Spleen (tissue), 7 donors: ENCODE results near the gene PTPRG.

ENCODE experiments used
- POLR2A ChIP-seq, 3 donors: fragments of 450-650 bp; IDR thresholded peaks; one replicate each; pipeline ENCODE4 v1.5.1; 2017; ENCODE audit warnings: antibody characterized with exemption in 3 of 3, mild to moderate bottlenecking in 1 of 3
- POLR2AphosphoS5 ChIP-seq, 3 donors: sonication (generic); formaldehyde crosslinking; IDR thresholded peaks; one replicate each; pipeline ENCODE4 v1.5.1; 2017; ENCODE audit warnings: antibody characterized with exemption in 3 of 3
- TF ChIP-seq, protein P1 (sequence below), 11 experiments: fragments of 200-600 bp in 7 of 11; fragments of 450-650 bp in 4 of 11; sonication (generic) in 4 of 11; IDR thresholded peaks in 8 of 11; conservative IDR thresholded peaks in 3 of 11; 1 replicate in 7 of 11; 2 replicates in 4 of 11; pipeline versions ENCODE4 v1.4.0 to v1.8.0; 2016 to 2021; ENCODE audit warnings: antibody characterized with exemption in 11 of 11, inconsistent platforms in 4 of 11, mild to moderate bottlenecking in 1 of 11
- donor health status: DM: no; HTN: no; CAD: no; lungs with moderate emphysema.
- donor health status: DM: no; HTN: no; CAD: no.
- donor health status: DM: no; HTN: no; CAD: no.

DNA sequence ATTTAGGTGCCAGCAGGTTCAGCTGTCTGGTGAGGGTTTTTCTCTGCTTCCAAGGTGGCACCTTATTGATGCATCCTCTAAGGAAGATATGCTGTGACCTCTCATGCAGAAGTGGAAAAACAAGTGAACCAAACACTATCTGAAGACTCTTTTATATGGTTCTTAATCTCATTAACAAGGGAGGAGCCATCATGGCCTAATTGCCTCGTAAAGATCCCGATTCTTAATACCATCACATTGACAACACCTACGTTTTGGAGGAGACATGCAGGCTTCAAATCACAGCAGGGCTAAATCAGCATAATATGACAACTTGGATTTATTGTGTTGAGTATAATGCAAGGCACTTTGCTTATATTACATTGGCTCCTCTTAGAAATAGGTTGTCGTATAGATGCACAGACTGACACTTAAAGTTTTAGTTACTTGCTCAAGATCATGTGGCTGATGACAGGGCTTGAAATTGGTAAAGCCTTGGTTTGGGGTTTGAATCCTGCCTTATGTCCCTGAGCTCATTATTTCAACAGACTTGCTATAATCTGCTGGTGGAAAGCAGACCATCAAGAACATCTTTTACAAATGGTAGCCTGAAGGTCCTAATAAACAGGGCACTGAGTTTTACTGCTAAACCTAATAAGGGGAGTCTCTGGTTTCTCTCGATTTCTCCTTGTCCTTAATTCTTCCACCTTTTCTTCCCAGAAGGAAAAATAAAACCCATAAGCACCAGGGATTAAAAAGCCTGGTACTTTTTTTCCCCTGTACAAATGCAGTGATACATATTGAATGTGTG, 88.2 kb downstream of the PTPRG start:
- TF ChIP-seq, protein P1, sequence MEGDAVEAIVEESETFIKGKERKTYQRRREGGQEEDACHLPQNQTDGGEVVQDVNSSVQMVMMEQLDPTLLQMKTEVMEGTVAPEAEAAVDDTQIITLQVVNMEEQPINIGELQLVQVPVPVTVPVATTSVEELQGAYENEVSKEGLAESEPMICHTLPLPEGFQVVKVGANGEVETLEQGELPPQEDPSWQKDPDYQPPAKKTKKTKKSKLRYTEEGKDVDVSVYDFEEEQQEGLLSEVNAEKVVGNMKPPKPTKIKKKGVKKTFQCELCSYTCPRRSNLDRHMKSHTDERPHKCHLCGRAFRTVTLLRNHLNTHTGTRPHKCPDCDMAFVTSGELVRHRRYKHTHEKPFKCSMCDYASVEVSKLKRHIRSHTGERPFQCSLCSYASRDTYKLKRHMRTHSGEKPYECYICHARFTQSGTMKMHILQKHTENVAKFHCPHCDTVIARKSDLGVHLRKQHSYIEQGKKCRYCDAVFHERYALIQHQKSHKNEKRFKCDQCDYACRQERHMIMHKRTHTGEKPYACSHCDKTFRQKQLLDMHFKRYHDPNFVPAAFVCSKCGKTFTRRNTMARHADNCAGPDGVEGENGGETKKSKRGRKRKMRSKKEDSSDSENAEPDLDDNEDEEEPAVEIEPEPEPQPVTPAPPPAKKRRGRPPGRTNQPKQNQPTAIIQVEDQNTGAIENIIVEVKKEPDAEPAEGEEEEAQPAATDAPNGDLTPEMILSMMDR (IDR thresholded peaks at IDR 0.05 in 8 of 11, conservative IDR thresholded peaks at IDR 0.05 in 3 of 11): no peak
- TF ChIP-seq POLR2A (IDR thresholded peaks at IDR 0.05): no peak
- no peak for TF ChIP-seq POLR2AphosphoS5 (IDR thresholded peaks at IDR 0.05)
